NCI-H510A (cell line): ENCODE measurements around the gene RABGAP1L.
"Not testable (repeated sequence)": the region's sequence is repeated elsewhere in the genome, so short reads cannot be mapped to it uniquely, and the experiment has no call there.

Source experiments
- DNase-seq: peaks from one replicate; lab custom pipeline; 2025; lab: John Stamatoyannopoulos, UW

RABGAP1L gene

GRCh38 chr1:174445351-174445750 lies 286.0 kb downstream of the RABGAP1L start:
- DNase-seq = no peak

GRCh38 chr1:174445817-174446216 lies 286.5 kb downstream of the RABGAP1L start:
- DNase-seq = no peak

GRCh38 chr1:174447866-174448530 lies 288.7 kb downstream of the RABGAP1L start, which contains the start of gene GPR52:
GPR52 (plus strand) TSS chr1:174447964; CDS start chr1:174448112, 148 bp downstream.
- DNase-seq = no peak

GRCh38 chr1:174448531-174448883 lies 289.2 kb downstream of the RABGAP1L start:
- no peak for DNase-seq

GRCh38 chr1:174448974-174449373 lies 289.7 kb downstream of the RABGAP1L start:
- no peak for DNase-seq

- DNase-seq = no peak
Measured at GRCh38 chr1:174451408-174451807, 292.1 kb downstream of the RABGAP1L start.

- DNase-seq = no peak
Measured at GRCh38 chr1:174465855-174466254, 306.5 kb downstream of the RABGAP1L start.

- DNase-seq = no peak
Measured at GRCh38 chr1:174466607-174467006, 307.3 kb downstream of the RABGAP1L start.

- DNase-seq = no peak
Measured at GRCh38 chr1:174469052-174469451, 309.7 kb downstream of the RABGAP1L start.

GRCh38 chr1:174469687-174470086 lies 310.4 kb downstream of the RABGAP1L start:
- no peak for DNase-seq

GRCh38 chr1:174479281-174479680 lies 320.0 kb downstream of the RABGAP1L start:
- no peak for DNase-seq

GRCh38 chr1:174480324-174480723 lies 321.0 kb downstream of the RABGAP1L start:
- no peak for DNase-seq

GRCh38 chr1:174491606-174492005 lies 332.3 kb downstream of the RABGAP1L start:
- DNase-seq = no peak

- no peak for DNase-seq
Measured at GRCh38 chr1:174497478-174497877, 338.2 kb downstream of the RABGAP1L start.

GRCh38 chr1:174516755-174517154 lies 357.4 kb downstream of the RABGAP1L start:
- not testable (repeated sequence) for DNase-seq

GRCh38 chr1:174519844-174520243 lies 360.5 kb downstream of the RABGAP1L start:
- DNase-seq = no peak

- no peak for DNase-seq
Measured at GRCh38 chr1:174531751-174532150, 372.4 kb downstream of the RABGAP1L start.

GRCh38 chr1:174534789-174535188 lies 375.5 kb downstream of the RABGAP1L start:
- DNase-seq = no peak

GRCh38 chr1:174535207-174535606 lies 375.9 kb downstream of the RABGAP1L start:
- no peak for DNase-seq

- not testable (repeated sequence) for DNase-seq
Measured at GRCh38 chr1:174543421-174543820, 384.1 kb downstream of the RABGAP1L start.

- DNase-seq = no peak
Measured at GRCh38 chr1:174550296-174550695, 391.0 kb downstream of the RABGAP1L start.

GRCh38 chr1:174556392-174556791 lies 397.1 kb downstream of the RABGAP1L start:
- DNase-seq = no peak

- no peak for DNase-seq
Measured at GRCh38 chr1:174568551-174568950, 409.2 kb downstream of the RABGAP1L start.

GRCh38 chr1:174569240-174569639 lies 409.9 kb downstream of the RABGAP1L start:
- DNase-seq = no peak
